OCI-M2 (cell line): ENCODE results near the gene TMEM9.

Experiments used
- DNase-seq: peaks from one replicate; lab custom pipeline; 2025; ENCODE audit not compliant: unreplicated experiment; lab: John Stamatoyannopoulos, UW

TMEM9 gene

DNA sequence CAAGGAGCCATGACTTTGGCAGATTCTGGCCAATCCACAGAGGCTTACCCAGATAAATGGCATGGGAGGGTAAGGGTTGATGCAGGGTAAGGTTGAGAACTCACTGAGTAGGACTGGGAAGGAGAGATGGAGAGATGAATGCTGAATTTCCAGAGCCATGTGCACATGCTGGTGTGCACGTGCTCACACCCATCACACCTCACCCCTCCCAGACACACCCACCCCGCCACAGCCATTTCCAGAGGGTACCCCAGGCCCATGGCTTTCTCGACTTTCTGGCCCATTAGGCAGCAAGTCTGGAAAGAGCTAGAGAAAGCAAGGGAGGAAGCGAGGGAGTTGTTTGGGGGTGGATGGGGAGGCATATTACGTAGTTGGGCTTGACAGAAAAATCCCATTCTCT lies 43.7 kb downstream of the TMEM9 start:
- DNase-seq: no peak

DNA sequence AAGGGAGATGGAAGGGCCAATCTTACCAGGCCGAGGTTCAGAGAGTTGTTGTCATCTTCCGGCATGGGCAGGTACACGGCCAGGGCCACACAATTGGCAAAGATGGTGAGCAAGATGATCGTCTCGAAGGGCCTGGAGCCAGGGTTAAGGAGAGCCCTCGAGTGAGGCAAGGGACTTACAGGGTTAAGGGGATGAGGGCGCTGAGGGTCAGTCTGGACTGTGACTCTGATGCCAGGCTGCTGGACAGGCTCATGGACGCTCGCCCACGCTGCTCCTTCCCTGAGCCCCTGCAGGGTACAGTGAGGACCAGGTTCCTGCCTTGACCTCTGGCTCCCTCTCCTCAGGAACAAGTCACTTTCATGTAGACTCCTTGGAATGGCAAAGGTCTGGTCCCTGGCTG lies 44.1 kb downstream of the TMEM9 start:
- no peak for DNase-seq

DNA sequence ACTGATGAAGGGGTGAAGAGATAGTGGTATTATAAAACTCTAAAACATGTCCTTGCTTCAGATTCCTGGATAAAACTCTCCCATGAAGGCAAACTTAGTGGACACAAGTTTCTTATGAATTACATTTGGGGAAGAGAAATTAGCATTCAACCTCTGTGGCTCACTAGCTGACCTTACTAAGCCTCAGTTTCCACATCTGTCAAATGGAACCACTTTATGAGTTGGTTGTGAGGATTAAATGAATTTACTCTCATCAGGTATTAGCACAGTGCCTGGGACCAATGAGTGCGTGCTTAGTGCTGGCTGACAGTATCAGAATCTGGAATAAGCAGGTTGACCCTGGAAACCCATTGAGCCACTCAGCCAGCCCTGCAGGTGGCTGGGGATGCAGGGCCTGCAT lies 44.6 kb downstream of the TMEM9 start:
- no peak for DNase-seq

DNA sequence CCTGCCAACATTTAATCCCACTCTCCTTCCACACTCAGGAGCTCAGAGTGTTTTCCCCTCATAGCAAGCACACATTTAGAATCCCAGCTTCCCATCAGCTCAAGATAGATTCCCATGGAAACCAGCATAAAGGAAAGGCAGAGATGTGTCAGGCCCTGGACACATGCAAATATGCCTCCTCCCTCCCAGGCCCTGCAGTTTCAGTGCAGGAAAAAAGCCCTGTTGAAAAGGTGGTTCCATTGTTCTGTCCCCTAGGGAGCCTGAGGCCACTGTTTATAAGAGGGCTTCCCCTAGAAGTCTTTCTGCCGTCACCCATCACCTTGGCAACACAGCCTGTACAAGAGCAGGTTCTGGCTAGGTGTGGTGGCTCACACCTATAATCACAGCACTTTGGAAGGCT lies 45.7 kb downstream of the TMEM9 start:
- DNase-seq: no peak

DNA sequence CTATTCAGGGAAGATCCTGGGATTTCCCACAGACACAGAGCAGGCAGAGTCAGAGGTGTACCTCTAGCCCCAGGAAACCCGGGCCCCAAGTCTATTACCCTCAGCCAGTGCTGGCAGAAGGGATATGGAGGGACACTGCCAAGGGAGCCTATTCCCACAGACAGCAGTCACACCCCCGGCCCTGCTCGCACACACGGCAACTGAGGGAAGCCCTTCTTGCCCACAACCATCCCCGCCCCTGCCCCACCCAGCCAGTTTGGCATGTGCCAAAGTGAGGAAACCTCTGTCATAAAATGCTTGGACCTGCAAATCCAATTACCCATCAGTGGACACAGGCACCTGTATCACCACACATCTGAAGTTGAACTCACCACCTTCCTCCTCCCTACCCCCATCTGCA lies 48.6 kb downstream of the TMEM9 start:
- DNase-seq: no peak

DNA sequence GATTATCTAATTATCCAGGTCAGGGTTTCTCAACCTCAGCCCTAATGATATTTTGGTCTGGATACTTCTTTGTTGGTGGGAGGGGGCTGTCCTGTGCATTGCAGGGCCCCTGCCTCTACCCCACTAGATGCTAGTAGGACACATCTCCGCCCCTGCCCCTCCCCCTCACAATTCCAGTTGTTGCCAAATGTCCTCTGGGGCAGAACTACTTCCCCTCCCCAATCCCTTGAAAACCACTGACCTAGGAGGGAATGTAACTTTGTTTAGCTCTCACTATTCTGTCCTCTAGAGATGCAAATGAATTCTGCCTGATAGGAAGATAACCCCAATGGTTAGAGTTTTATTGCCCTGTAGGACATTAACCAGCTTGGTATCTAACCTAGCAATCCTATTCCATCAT lies 50.1 kb downstream of the TMEM9 start:
- DNase-seq: no peak

DNA sequence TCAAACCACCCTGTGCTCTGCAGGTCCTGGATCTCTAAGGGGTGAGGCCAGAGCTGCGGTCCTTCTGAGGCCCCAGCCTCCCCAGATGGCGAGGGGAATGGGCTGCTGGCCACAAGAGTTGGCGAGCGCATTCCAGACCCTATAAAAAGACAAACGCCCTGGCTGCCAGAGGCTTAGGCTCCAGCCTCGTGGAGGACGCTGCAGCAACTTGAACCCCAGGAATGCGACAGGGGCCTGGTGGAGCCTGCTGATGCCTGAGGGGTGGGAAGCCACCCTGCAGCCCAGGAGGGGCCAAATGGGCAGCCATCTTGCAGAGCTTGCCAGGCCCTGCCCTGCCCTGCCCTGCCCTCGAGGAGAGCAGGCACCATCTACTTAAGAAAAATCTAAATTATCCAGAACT lies 50.6 kb downstream of the TMEM9 start:
- no peak for DNase-seq

DNA sequence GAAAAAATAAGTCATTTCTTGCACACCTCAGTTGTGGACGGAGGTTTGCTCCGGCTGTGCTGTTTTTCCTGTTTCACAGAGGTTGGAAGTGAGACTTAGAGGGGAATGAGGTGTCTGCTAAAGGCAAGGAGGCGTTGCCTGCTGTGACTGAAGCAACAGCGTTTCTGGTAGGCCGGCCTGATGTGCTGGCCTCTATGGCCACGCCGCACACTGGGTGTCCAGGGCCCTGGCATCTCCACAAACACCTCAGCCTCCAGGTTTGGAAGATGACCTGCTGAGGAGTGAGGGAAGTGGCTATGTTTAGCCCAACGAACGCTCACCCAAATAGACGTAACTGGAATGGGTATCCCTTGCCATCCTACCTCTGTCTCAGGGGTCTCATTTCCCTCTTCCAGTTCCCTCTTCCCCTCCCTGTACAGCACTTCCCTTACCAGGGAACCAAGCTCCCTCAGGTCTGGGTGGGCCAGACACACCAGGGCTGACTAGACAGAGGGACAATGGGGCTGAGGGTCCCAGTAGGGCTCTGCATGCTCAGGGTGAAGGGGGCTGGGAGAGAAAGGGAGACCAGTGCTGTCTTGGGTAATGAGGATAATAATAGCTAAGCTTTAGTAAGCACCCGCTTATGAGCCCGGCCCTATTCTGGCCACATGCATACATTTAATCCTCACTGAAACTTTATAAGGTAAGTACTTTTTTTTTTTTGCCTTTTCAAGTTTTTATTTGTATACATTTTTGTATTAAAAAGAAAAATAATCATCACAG lies 53.9 kb downstream of the TMEM9 start:
- no peak for DNase-seq

DNA sequence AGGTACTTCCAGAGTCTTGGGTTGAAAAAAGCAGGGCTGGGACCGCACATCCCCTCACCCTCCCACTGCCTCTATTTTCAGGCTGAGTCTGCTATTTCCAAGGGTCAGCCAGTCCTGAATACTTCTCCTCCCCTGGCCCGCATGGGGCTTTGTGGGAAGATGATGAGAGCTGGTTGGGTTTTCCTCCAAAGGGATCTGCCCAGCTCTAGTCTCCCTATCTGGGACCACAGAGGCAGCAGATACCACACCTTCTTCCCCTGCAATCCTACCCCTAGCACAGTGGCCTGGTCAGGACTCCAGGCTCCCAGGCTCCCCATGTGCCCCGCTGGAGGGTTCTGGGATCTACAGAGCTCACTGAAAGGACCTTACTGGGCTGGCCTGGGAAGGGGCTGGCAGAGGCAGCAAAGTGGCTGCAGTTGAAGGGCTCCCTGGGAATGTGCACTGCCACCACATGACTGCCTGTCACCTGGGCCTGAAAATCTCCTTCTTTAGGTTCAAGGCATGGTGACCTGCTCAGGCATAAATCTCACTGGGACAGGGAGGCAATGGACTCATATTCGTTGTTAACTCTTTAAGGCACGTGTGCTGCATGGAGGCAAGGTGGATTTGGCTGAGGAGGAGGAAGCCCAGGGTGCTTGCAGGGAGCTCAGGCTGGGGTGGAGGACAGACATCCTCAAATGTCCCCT lies 55.1 kb downstream of the TMEM9 start:
- no peak for DNase-seq

DNA sequence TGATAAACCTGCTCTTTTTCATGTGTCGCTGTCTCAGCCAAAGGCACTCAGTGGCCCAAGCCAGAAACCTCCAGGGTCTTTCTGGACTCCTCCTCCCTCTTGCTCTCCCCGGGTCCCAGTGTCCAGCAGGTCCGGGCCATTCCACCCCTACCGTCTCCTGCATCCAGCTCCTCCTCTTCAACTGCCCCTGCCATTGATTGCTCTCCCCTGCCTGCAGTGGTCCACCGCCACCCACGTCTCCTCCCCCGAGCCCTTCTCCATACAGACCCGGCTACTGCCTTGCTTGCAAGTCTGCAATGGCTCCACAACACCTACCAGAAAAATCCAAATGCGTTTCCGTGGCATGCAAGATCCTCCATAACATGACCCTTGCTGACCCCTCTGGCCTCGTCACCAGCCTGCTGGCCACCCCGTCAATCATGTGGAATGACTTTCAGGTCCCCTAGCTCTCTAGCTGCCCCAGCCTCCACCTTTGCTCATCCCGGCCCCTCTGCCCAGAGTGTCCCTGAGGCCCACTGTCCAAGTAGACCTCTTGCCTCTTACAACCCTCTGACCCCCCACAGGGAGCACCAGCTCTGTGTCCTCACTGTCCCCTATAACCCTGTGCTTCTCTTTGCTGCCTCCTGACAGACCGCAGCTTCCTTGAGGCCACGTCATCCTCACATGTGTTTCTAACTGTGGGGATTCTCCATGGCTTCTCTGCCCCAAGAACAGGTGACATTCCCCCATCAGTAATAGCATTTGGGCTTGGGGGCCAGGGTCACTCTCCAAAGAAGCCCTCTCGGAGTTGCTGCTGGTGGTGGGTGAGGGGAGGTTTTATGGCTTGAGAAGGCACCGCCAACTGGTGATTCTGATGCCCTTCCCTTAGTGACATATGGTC lies 57.1 kb downstream of the TMEM9 start:
- no peak for DNase-seq

DNA sequence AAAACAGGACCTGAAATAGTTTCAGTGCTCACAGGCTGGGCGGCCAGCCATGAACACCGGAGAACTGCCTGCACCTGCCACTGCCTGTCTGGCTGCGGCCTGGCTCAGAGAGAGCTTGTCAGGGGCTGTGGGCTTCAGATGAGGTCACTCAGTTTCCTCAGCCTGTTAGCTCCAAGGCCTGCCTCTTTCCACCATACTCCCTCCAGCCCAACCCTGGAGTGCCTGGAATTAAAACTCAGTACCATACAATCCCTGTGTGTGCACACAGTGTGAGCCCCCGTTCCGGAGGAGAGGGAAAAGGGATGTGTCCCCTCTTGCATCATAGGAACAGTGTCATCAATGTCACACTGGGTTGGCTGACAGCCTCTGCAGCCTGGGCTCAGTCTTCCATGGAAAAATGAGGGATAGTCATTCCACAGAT lies 58.2 kb downstream of the TMEM9 start:
- no peak for DNase-seq

DNA sequence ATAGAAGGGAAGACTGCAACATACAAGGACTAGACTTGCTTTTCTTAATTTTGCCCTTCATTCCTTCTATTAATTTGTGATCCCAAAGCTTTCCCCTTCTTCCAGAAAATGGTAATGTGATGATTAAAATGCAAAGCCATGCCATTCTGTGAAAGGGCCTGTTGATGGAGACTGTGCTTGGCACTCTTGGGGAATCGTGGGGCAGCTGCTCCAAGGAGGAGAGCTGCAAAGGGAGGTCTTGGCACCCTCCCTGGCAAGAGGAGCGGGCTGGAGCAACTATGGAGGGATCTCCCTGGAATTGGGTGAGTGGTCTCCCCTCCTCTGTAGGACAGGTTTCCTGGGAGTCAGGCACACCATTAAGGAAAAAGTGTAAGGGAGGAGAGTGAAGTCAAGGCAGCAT lies 58.7 kb downstream of the TMEM9 start:
- DNase-seq: no peak

DNA sequence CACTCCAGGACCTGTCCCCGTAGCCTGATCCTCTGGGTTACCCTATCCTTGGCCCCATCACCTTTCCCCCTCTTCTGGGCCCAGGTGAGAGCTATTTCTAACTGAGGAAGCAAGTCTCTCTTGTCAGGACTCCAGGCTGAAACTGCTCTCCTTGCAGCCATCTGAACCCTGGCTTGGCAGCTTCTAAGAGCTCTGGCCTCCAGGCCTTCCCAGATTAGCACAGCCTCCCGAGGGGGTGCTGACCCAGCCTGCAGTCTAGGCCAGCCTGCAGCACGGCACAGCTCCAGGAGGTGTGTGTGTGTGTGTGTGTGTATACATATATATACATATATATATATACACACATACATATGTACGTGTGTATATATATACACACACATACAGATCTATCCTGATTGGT lies 59.4 kb downstream of the TMEM9 start:
- no peak for DNase-seq

DNA sequence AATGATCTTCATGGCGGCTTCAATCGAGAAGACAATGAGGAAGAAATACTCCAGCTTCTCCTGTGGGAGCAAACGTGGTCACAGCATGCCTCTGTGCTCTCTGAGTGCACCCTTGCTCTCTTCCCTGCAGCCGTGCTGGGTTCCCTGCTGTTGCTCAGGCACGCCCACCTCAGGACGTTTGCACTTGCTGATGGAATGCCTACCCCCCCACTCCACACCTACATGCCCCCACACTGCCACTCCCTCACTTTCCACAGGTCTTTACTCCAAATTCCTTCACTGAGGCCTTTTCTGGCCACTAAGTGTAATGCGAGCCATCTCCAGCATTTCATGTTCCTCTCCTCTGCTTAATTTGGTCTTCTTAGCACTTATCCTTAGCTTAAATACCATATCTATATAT lies 60.3 kb downstream of the TMEM9 start:
- DNase-seq: no peak

DNA sequence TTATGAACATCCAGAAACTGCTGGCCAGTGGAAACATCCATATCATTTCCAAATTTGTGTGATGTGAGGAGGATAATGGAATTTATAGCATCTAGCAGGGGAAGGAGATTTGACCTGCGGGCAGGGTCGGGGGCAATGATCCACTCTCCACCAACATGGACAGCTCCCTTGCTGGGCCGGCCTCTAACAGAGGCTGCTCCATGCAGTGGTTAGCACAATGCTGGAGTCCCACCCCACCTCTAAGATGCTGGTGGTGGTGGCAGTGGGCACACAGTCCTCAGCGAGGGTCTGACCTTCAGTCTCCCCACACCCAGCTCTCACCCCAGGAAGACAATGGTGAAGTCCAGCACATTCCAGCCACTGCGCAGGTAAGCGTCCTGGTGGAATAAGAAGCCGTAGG lies 60.7 kb downstream of the TMEM9 start:
- no peak for DNase-seq

DNA sequence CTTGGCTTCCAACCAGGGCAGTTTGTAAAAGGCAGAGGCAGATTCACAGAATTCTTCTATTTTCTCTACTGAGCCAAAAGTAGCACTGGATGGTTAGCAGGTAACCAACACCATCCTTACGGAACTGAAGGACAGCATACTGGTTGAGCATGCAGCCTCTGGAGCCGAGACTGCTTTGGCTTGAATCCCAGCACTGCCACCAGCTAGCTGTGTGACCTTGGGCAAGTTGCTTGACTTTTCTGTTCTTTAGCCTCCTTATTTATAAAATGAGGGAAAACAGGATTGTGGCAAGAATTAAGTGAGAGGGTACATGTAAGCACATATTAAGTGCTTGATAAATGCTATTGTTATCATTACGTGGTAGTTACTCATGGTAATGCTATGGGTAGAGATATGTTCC lies 61.5 kb downstream of the TMEM9 start:
- no peak for DNase-seq

DNA sequence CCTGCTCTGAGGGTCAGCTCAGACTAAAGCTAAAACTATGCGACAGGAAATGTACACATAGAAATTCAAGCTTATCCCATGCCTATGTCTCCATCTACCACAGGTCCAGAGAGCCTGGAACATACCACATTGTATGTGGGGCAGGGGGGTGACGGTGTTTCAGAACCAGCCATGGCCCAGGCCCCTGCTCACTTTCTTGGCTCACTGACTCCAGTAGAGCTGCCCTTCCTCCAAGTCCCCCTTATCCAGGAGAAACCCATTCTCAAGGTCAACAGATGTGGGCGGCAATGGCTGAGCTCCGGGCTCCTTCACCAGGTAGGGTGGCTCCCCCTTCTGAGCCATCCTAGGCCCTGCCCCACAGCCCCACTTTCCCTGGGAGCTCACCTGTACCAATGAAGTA lies 63.0 kb downstream of the TMEM9 start:
- no peak for DNase-seq

DNA sequence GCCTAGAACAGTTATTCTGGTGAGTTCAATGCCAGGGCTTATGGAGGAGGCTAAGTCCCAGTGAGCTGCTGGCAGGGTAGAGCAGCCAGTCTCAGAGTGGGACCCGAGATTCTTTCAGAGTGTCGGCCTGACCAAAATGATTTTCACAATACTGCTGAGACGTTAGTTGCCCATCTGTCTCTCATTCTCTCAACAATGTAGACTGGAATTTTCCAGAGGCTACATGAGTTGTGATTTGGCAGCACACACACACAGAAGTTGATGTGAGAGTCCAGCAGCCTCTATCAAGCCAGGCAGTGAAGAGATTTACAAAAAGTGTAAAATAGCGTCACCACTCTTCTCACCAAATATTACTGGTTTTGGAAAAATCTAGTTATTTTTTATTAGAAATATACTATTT lies 63.7 kb downstream of the TMEM9 start:
- DNase-seq: no peak

DNA sequence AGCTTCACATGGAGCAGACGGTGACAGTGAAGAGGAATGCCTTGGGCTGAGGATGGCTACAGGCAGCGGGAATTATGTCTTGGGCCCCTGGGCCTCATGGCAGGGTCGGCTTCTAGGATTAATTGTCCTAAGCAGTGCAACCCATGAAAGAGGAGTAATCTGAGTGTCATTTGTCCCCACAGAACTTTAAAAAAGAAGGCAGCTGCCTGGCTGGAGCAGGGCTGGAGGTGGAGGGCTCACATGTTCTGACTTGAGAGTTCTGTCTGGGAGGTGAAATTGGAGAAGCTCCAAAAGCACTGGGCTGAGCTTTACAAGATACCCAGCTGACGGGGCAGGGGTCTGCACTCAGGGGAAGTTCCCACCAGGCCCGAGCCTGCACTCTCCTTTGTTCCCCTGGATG lies 64.7 kb downstream of the TMEM9 start:
- DNase-seq: no peak

DNA sequence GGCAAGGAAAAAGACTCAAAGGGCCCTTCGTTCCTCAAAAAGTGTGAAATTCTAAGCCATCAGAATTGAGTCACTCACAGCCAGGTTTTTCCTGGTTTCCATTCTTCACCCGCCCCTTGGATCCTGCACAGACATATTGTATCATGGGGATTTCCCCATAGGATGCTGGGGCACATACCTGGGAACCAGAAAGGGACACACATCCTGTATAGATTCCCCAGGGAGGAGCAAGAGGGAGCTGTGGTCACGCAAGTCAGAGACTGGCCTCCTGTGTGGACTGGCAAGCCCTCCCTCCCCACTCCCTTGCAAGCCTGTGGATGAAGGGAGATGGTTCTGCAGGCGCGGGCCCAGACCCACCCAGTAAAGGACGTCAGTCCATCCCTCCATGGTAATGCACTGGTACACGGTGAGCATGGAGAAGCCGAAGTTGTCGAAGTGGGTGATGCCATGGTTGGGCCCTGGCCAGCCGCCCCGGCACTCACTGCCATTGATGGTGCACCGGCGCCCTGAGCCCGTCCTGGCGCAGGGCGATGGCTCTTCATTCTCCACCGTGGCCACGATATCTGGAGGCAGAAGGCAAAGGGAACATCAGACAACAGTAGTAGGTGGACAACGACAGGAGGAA lies 65.3 kb downstream of the TMEM9 start:
- no peak for DNase-seq

DNA sequence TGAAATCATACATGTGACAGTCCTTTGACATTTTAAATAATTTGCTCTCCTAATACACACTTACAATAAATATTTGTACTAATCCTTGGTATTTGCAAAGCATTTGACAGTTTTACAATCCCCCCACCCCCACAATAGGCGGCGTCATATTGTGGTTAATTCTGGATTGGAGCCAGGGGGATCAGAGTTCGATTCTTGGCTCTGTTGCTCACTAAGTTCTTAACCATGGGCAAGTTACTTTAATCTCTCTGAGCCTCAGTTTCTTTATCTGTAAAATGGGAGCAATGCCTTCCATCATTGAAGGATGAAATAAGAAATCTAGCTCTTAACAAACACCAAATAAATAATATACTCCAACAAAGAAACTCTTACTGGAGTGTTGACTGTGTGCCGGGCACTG lies 65.9 kb downstream of the TMEM9 start:
- no peak for DNase-seq
